Nephron (organoid): ENCODE data around the gene DTYMK.

Experiments used
- H3K27ac Mint-ChIP-seq, 3 experiments: 2 replicates each; pipeline ENCODE4 v1.8.0; 2020; ENCODE audit warnings: mixed read lengths in 3 of 3, mild to moderate bottlenecking in 2 of 3, moderate library complexity in 1 of 3
- H3K27me3 Mint-ChIP-seq: 2 replicates; pipeline ENCODE4 v1.8.0; 2021; ENCODE audit warnings: low read depth, mild to moderate bottlenecking, moderate library complexity, mixed read lengths
- H3K36me3 Mint-ChIP-seq: 2 replicates; pipeline ENCODE4 v1.8.0; 2020; ENCODE audit warnings: low read depth, mixed read lengths
- H3K4me1 Mint-ChIP-seq: 2 replicates; pipeline ENCODE4 v1.8.0; 2020; ENCODE audit warnings: mixed read lengths
- H3K4me3 Mint-ChIP-seq, 3 experiments: 2 replicates each; pipeline ENCODE4 v1.8.0; 2020; ENCODE audit warnings: mild to moderate bottlenecking in 3 of 3, mixed read lengths in 3 of 3, moderate library complexity in 2 of 3
- H3K9me3 Mint-ChIP-seq: 2 replicates; pipeline ENCODE4 v1.8.0; 2020; ENCODE audit warnings: mixed read lengths
- CTCF ChIP-seq, 3 experiments: fragments of 200-600 bp; sonication (generic); IDR thresholded peaks; one replicate each; pipeline ENCODE4 v1.5.0; 2021; ENCODE audit warnings: antibody characterized with exemption in 3 of 3; ENCODE audit not compliant: unreplicated experiment in 3 of 3

DTYMK gene

GRCh38 chr2:241720099-241720498, 33.5 kb upstream of the DTYMK start:
- Mint-ChIP-seq H3K27ac (no peak overlapping the region), H3K9me3 (peaks cover 28% of the 10 kb centered on the region)

GRCh38 chr2:241719093-241719492, 32.5 kb upstream of the DTYMK start:
- Mint-ChIP-seq H3K4me1 (no peaks in the 10 kb centered on the region), H3K27ac (no peak overlapping the region), H3K27me3 (no peaks in the 10 kb centered on the region), H3K36me3 (peaks cover 90% of the 10 kb centered on the region), H3K4me3 (no peak overlapping the region), H3K9me3 (peaks cover 33% of the 10 kb centered on the region)
- TF ChIP-seq CTCF (IDR thresholded peaks at IDR 0.05; ENCODE audit: unreplicated experiment in 3 of 3) = no peak

More at GRCh38 chr2:241720099-241720498, 33.5 kb upstream of the DTYMK start:
- Mint-ChIP-seq H3K4me1 (no peaks in the 10 kb centered on the region), H3K36me3 (peaks cover 90% of the 10 kb centered on the region), H3K27me3 (no peaks in the 10 kb centered on the region), H3K4me3 (no peak overlapping the region)
- TF ChIP-seq CTCF (IDR thresholded peaks at IDR 0.05; ENCODE audit: unreplicated experiment in 3 of 3) = no peak

- Mint-ChIP-seq H3K27me3 (no peaks in the 10 kb centered on the region), H3K9me3 (peaks cover 12% of the 10 kb centered on the region), H3K4me1 (no peaks in the 10 kb centered on the region), H3K4me3 (no peak overlapping the region), H3K36me3 (peaks cover 80% of the 10 kb centered on the region), H3K27ac (no peak overlapping the region)
- TF ChIP-seq CTCF (IDR thresholded peaks at IDR 0.05; ENCODE audit: unreplicated experiment in 3 of 3) = no peak
These were observed 22.3 kb upstream of the DTYMK start for GRCh38 chr2:241708879-241709278.

GRCh38 chr2:241706537-241706936, 19.9 kb upstream of the DTYMK start:
- TF ChIP-seq CTCF (IDR thresholded peaks at IDR 0.05; ENCODE audit: unreplicated experiment in 3 of 3) = no peak
- Mint-ChIP-seq H3K9me3 (peaks cover 11% of the 10 kb centered on the region), H3K4me3 (no peak overlapping the region), H3K36me3 (peaks cover 68% of the 10 kb centered on the region), H3K27ac (no peak overlapping the region), H3K4me1 (peaks cover 6% of the 10 kb centered on the region), H3K27me3 (no peaks in the 10 kb centered on the region)

- Mint-ChIP-seq H3K4me3 (peak overlapping the region; percentile 86 to 94 (median 91)), H3K27me3 (no peaks in the 10 kb centered on the region), H3K9me3 (peaks cover 6% of the 10 kb centered on the region), H3K36me3 (peaks cover 44% of the 10 kb centered on the region), H3K27ac (peak overlapping the region; percentile 78 to 88 (median 86)), H3K4me1 (peaks cover 6% of the 10 kb centered on the region)
- TF ChIP-seq CTCF (IDR thresholded peaks at IDR 0.05; ENCODE audit: unreplicated experiment in 3 of 3) = no peak
These were observed 16.5 kb upstream of the DTYMK start for GRCh38 chr2:241703032-241703604.
